ENCODE data around the gene PACRG. TPM values are rescaled to one million over a fixed set of nuclear protein-coding genes. Genes with fewer than 3 reads are reported as not detected.

The PACRG gene
- total RNA-seq, 2 donors from 2014 or later: 13.0 TPM; not detected in 1

DNA sequence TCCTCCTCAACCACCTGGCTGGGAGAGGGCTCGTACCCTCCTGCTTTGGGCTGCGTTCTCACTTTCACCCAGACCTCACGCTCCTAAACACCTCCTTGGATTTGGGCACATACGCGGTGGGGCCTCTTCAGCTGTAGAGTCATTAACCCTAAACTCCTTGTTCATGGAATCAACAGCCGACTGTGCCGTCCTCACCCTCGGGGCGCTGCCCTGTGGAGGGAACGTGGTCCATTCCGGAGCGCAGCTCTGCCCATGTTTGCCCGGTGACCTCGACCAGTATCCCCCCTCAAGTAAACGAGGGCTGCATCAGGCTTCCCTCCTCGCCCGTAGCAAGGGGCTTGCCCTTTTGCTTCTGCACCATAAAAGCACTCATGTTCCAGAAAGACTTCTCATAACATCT lies 512.8 kb downstream of the PACRG start:
- Histone ChIP-seq H3K9me3 (no peaks in the 10 kb centered on the region), H3K4me1 (ENCODE audit: control insufficient read depth in 1 of 2, low read depth in 2 of 2) (no peaks in the 10 kb centered on the region), H3K4me3 (no peak overlapping the region), H3K27ac (no peak overlapping the region), H3K27me3 (replicated peaks; ENCODE audit: insufficient read depth) (no peaks in the 10 kb centered on the region), H3K36me3 (no peaks in the 10 kb centered on the region)
- no peak for DNase-seq (ENCODE audit: low spot score)
- no peak for ATAC-seq (ENCODE audit: insufficient number of reproducible peaks, low FRiP score, low read depth)
- TF ChIP-seq, protein P1, sequence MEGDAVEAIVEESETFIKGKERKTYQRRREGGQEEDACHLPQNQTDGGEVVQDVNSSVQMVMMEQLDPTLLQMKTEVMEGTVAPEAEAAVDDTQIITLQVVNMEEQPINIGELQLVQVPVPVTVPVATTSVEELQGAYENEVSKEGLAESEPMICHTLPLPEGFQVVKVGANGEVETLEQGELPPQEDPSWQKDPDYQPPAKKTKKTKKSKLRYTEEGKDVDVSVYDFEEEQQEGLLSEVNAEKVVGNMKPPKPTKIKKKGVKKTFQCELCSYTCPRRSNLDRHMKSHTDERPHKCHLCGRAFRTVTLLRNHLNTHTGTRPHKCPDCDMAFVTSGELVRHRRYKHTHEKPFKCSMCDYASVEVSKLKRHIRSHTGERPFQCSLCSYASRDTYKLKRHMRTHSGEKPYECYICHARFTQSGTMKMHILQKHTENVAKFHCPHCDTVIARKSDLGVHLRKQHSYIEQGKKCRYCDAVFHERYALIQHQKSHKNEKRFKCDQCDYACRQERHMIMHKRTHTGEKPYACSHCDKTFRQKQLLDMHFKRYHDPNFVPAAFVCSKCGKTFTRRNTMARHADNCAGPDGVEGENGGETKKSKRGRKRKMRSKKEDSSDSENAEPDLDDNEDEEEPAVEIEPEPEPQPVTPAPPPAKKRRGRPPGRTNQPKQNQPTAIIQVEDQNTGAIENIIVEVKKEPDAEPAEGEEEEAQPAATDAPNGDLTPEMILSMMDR (IDR thresholded peaks at IDR 0.05): no peak

DNA sequence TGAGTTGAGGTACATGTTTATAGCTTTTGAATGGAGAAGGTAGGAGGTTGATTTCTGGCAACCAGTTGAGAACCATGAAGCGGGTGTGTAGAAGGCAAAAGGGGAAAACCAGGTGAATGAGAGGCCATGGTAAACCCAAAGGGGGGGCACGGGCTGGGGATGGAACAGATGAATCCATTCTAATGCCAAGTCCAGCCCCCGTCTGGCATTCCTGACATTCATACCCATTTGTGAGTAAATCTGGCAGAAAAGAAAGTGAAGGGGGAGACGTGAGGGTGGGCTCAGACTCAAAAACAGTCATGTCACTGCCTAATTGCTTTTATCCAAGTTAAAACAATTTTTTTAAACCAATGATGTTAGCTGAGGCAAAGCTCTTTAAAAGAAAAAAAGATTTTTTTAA lies 513.9 kb downstream of the PACRG start:
- H3K4me1 ChIP-seq (ENCODE audit: control insufficient read depth in 1 of 2, low read depth in 2 of 2): no peaks in the 10 kb centered on the region
- H3K9me3 ChIP-seq: no peaks in the 10 kb centered on the region
- H3K27ac ChIP-seq: no peak overlapping the region
- ATAC-seq (ENCODE audit: insufficient number of reproducible peaks, low FRiP score, low read depth): no peak
- no peaks in the 10 kb centered on the region for H3K36me3 ChIP-seq
- TF ChIP-seq, protein P1 (IDR thresholded peaks at IDR 0.05): no peak
- no peaks in the 10 kb centered on the region for H3K27me3 ChIP-seq (replicated peaks; ENCODE audit: insufficient read depth)
- no peak for DNase-seq (ENCODE audit: low spot score)
- H3K4me3 ChIP-seq: no peak overlapping the region

DNA sequence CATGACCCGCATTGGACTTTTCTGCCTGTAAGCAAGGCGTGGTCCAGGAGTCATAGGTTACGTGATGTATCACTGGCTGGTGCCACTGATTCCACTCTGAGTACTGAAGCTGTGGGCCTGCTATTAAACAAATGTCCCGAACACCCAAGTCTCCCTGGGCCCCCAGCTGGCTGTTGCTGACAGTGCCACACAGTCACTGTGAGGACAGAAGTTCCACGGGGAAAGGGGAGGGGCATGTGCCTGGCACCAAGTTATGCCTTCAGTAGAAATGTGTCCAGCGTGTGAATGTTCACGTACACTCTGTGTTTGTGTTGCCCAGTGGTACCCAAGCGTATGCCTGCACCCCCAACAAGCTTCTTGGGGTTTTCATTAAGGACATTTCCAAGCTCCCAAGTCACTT lies 515.3 kb downstream of the PACRG start:
- no peak for ATAC-seq (ENCODE audit: insufficient number of reproducible peaks, low FRiP score, low read depth)
- TF ChIP-seq, protein P1 (IDR thresholded peaks at IDR 0.05): no peak
- no peaks in the 10 kb centered on the region for H3K4me1 ChIP-seq (ENCODE audit: control insufficient read depth in 1 of 2, low read depth in 2 of 2)
- H3K27ac ChIP-seq: no peak overlapping the region
- no peak overlapping the region for H3K4me3 ChIP-seq
- H3K9me3 ChIP-seq: no peaks in the 10 kb centered on the region
- no peak for DNase-seq (ENCODE audit: low spot score)
- no peaks in the 10 kb centered on the region for H3K27me3 ChIP-seq (replicated peaks; ENCODE audit: insufficient read depth)
- H3K36me3 ChIP-seq: no peaks in the 10 kb centered on the region

DNA sequence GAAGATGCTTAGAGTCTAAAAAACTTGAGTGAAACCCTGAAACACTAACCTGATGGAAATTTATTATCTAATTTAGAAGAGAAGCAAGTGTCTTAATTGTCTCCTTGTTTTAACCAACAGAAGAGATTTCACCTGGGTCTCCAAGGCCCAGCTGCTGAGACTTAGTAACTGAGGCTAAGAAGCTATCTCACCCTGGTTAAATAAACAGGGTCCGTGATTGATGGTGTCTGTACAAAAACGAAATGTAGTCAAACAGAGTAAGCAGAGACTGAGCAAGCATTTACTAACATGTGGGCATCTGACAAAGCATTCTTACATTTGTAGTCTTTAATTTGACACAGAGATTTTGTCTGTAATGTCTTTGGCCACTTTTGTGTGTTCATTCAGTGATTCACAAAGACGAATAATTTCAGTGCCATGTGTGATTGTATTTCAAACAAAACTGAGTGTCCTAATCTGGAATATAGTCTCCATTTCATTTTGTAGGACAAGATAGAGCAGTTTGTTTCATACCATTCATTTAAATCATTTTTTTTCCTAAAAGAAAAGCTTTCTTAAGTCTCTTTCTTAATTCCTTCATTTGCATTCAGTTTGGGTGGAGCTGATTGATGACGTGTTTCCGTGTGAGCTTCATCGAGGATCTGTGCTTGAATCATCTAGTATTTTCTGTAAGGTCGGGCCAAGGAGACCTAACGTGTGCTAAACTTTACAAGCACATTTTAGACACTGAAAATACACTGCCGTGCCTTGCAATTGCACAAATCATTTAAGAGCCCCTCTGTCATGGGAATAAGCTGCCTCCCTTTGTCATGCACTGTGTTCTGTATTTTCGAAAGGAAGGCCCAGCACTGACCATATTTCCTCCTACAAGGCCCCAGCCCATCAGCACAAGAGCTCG lies 516.2 kb downstream of the PACRG start:
- Histone ChIP-seq H3K9me3 (no peaks in the 10 kb centered on the region), H3K4me1 (ENCODE audit: control insufficient read depth in 1 of 2, low read depth in 2 of 2) (no peaks in the 10 kb centered on the region), H3K4me3 (no peak overlapping the region), H3K27me3 (replicated peaks; ENCODE audit: insufficient read depth) (no peaks in the 10 kb centered on the region), H3K27ac (no peak overlapping the region), H3K36me3 (no peaks in the 10 kb centered on the region)
- TF ChIP-seq, protein P1 (IDR thresholded peaks at IDR 0.05): no peak
- no peak for ATAC-seq (ENCODE audit: insufficient number of reproducible peaks, low FRiP score, low read depth)
- DNase-seq (ENCODE audit: low spot score): no peak

DNA sequence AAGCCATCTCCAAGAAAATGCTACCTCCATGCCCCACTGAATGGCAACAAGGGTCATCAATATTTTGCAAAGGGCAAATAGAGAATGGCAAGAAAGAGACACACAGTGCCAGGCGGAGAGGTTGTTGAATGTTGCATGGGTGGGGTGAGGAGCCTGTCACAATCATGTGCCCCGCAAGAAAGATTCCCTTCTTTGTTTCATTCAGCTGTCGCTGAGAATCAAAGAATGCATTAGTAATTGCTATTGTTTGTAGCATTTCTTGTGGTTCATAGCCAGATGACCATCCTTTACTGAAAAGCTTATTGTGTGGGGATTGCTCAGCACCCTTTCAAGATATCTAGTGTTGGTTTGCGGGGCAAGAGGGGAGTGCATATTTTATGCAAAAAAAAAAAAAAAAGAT lies 520.3 kb downstream of the PACRG start:
- DNase-seq (ENCODE audit: low spot score): no peak
- no peak overlapping the region for H3K27ac ChIP-seq
- TF ChIP-seq, protein P1 (IDR thresholded peaks at IDR 0.05): no peak

More for the DNA sequence above, 520.3 kb downstream of the PACRG start:
- no peak overlapping the region for H3K4me3 ChIP-seq
- no peaks in the 10 kb centered on the region for H3K36me3 ChIP-seq
- no peaks in the 10 kb centered on the region for H3K9me3 ChIP-seq
- ATAC-seq (ENCODE audit: insufficient number of reproducible peaks, low FRiP score, low read depth): no peak
- H3K4me1 ChIP-seq (ENCODE audit: control insufficient read depth in 1 of 2, low read depth in 2 of 2): no peaks in the 10 kb centered on the region
- no peaks in the 10 kb centered on the region for H3K27me3 ChIP-seq (replicated peaks; ENCODE audit: insufficient read depth)

Data from thoracic aorta (tissue), 2 donors.